Activated CD4-positive, alpha-beta memory T cell treated with anti-CD3 and anti-CD28 coated beads for 36 hours (primary cell): Measurements from ENCODE around the gene LRP5. TPM values are rescaled to one million over a fixed set of nuclear protein-coding genes. Genes with fewer than 3 reads are reported as not detected.
"Not testable (repeated sequence)": the region's sequence is repeated elsewhere in the genome, so short reads cannot be mapped to it uniquely, and the experiment has no call there.

Experiments
- CTCF ChIA-PET: fragments of 350-600 bp; sonication (Branson Sonifier 250); formaldehyde crosslinking; loops from one replicate; lab custom pipeline; 2021; ENCODE audit warnings: antibody characterized with exemption, inconsistent platforms; lab: Charles Lee
- POLR2A ChIA-PET: fragments of 350-600 bp; sonication (Branson Sonifier 250); formaldehyde crosslinking; loops from one replicate; lab custom pipeline; 2021; ENCODE audit warnings: antibody characterized with exemption; lab: Charles Lee
- DNase-seq: peaks from one replicate; pipeline ENCODE4 v3.0.0-alpha.2; 2020
- H3K27ac Mint-ChIP-seq: one replicate; pipeline ENCODE4 v1.8.0; 2021; ENCODE audit warnings: mixed read lengths
- H3K27me3 Mint-ChIP-seq: one replicate; pipeline ENCODE4 v1.8.0; 2021; ENCODE audit warnings: mixed read lengths
- H3K36me3 Mint-ChIP-seq: one replicate; pipeline ENCODE4 v1.8.0; 2021; ENCODE audit warnings: mixed read lengths
- H3K4me1 Mint-ChIP-seq: one replicate; pipeline ENCODE4 v1.8.0; 2021; ENCODE audit warnings: low read depth, mixed read lengths
- H3K4me3 Mint-ChIP-seq: one replicate; pipeline ENCODE4 v1.8.0; 2021; ENCODE audit warnings: mild to moderate bottlenecking, mixed read lengths
- H3K9me3 Mint-ChIP-seq: one replicate; pipeline ENCODE4 v1.8.0; 2021; ENCODE audit warnings: mixed read lengths
- intact Hi-C: fragments of 100-400 bp; cut with micrococcal nuclease; formaldehyde crosslinking; loops from one replicate; pipeline ENCODE4 v1.15.1; 2023
- total RNA-seq, 2 experiments: library from RNA; stranded (reverse); gene quantifications; one replicate each; pipeline ENCODE4 v1.2.3, GENCODE V29; 2021

LRP5 gene
- total RNA-seq, 2 experiments from 2014 or later: 6.1 to 7.6 TPM

DNA sequence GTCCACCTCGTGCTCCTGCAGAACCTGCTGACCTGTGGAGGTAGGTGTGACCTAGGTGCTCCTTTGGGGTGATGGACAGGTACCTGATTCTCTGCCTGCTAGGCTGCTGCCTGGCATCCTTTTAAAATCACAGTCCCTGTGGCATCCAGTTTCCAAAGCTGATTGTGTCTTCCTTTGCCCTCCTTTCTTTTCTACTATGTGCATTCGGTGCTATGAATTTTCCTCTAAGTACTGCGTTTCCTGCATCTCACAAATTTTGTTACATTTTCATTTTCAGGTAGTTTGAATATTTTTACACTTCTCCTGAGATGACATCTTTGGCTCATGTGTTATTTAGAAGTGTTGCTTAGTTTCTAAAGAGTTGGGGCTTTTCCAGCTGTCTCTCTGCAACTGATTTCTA, 117.3 kb downstream of the LRP5 start:
- Mint-ChIP-seq H3K4me1 (no peaks in the 10 kb centered on the region), H3K27ac (no peak overlapping the region), H3K27me3 (no peaks in the 10 kb centered on the region), H3K9me3 (peaks cover 19% of the 10 kb centered on the region), H3K36me3 (peaks cover 17% of the 10 kb centered on the region), H3K4me3 (no peak overlapping the region)
- CTCF ChIA-PET: no interaction called here
- DNase-seq: no peak
- POLR2A ChIA-PET: no interaction called here
- intact Hi-C loops: no loop called here

DNA sequence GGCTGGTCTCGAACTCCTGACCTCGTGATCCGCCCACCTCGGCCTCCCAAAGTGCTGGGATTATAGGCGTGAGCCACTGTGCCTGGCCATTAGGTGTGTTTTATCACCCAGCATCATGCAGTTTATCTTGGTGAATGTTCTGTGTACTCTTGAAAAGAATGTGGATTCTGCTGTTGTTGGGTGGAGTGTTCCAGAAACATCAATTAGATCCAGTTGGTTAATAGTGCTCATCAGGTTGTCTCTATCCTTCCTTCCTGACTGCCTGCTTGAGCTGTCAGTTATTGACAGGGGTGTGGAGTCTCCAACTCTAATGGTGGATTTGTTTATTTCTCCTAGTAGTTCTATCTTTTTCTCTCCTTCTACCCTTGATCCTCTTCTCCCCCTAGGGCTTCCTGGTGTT, 118.0 kb downstream of the LRP5 start:
- Mint-ChIP-seq H3K27me3 (no peaks in the 10 kb centered on the region), H3K4me1 (no peaks in the 10 kb centered on the region), H3K36me3 (peaks cover 17% of the 10 kb centered on the region), H3K9me3 (peaks cover 19% of the 10 kb centered on the region), H3K4me3 (no peak overlapping the region), H3K27ac (no peak overlapping the region)
- CTCF ChIA-PET: no interaction called here
- no peak for DNase-seq
- POLR2A ChIA-PET: no interaction called here
- intact Hi-C loops: no loop called here

DNA sequence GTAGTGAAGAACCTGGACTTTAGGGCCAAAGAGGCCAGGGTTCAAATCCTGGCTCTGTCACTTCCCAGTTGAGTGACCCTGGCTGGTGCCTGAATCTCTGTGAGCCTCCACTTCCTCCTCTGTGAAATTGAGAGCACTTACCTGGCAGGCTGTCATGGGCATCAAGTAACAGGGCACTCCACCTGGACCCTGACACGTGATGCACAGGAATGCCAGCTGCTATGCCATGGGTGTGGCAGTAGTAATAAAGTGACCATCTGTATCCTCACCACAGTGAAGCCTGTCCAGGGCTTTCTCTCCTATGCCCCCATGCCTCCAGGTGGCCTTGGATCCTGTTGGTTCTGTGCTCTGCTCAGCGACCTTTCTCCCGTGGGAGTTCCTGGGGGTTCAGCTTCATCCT, 118.4 kb downstream of the LRP5 start:
- Mint-ChIP-seq H3K9me3 (peaks cover 19% of the 10 kb centered on the region), H3K27ac (no peak overlapping the region), H3K4me3 (no peak overlapping the region), H3K4me1 (no peaks in the 10 kb centered on the region), H3K27me3 (no peaks in the 10 kb centered on the region), H3K36me3 (peaks cover 17% of the 10 kb centered on the region)
- ChIA-PET POLR2A (no interaction called here), CTCF (no interaction called here)
- intact Hi-C loops: no loop called here
- DNase-seq: no peak

DNA sequence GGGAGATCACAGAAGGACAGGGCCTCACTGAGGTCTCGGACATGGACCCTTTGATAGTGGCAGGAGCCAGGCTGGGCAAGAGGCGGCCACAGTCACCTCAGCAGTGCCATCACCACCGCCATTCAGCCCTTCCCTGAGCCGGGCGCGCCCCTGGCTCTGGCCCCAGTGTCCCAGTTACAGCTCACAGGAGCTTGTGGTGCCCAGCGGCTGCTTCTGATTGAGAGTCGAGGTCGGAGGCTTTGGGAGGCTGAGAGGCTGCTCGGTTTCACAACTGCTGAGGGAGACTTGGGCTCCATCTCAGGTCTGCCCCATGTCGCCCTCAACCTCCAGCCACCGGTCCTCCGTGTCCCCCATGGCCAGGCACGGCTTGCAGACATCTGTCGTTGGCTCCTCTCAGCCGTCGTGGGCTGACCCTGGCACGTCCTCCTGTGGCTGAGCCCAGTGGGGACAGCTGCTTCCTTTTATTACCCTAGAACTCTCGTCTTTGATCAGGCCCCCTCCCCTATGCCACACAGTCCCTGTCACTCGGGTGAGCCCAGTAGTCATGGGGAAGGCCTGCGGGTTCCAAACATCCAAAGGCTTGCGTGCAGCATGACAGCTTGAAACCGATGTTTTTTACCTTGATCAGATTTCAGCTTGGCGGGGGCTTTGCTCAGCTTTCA, 119.7 kb downstream of the LRP5 start:
- ChIA-PET CTCF (no interaction called here), POLR2A (no interaction called here)
- Mint-ChIP-seq H3K9me3 (peaks cover 19% of the 10 kb centered on the region), H3K27ac (no peak overlapping the region), H3K36me3 (peaks cover 17% of the 10 kb centered on the region), H3K27me3 (no peaks in the 10 kb centered on the region), H3K4me3 (no peak overlapping the region), H3K4me1 (no peaks in the 10 kb centered on the region)
- no peak for DNase-seq
- intact Hi-C loops: no loop called here

DNA sequence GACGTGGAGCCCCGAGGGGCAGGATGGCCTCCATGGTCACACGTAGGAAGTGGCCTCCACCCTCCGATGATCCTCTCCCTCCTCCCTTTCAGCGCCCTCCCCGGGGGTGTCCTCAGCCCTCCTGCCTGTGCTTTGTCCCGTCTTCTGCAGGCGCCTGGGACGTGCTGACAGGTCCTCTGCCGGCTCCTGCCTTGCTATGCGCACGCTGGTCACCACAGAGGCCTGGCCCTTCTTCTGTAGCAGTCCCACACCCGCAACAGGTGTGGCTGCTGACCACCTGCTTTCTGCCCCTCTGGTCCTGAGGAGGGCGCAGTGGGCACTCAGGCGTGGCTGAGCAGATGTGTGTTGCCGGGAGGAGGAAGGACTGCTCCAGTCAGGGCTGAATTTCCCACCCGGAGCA, 120.5 kb downstream of the LRP5 start:
- CTCF ChIA-PET: no interaction called here
- H3K36me3 Mint-ChIP-seq: peaks cover 17% of the 10 kb centered on the region
- POLR2A ChIA-PET: no interaction called here
- intact Hi-C loops: no loop called here
- H3K4me3 Mint-ChIP-seq: no peak overlapping the region
- H3K27ac Mint-ChIP-seq: no peak overlapping the region
- H3K9me3 Mint-ChIP-seq: peaks cover 19% of the 10 kb centered on the region
- H3K27me3 Mint-ChIP-seq: no peaks in the 10 kb centered on the region
- DNase-seq: no peak
- H3K4me1 Mint-ChIP-seq: peaks cover 4% of the 10 kb centered on the region

DNA sequence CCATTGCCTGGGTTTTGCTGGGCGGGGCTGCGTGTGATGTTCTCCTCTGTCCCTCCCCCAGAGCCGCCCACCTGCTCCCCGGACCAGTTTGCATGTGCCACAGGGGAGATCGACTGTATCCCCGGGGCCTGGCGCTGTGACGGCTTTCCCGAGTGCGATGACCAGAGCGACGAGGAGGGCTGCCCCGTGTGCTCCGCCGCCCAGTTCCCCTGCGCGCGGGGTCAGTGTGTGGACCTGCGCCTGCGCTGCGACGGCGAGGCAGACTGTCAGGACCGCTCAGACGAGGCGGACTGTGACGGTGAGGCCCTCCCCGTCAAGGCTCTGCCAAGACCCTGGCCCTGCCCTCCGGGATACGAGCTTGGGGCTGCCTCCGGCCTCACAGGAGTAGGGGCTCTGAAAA, 121.2 kb downstream of the LRP5 start:
- H3K4me1 Mint-ChIP-seq: peaks cover 4% of the 10 kb centered on the region
- intact Hi-C loops: no loop called here
- H3K27ac Mint-ChIP-seq: no peak overlapping the region
- no peak overlapping the region for H3K4me3 Mint-ChIP-seq
- ChIA-PET CTCF (interaction anchor here (0.6 kb wide), 1 partner anchor 176 kb away, joined by 3 read pairs; no protein-coding TSS in a partner anchor), POLR2A (no interaction called here)
- H3K36me3 Mint-ChIP-seq: peaks cover 17% of the 10 kb centered on the region
- H3K9me3 Mint-ChIP-seq: peaks cover 19% of the 10 kb centered on the region
- H3K27me3 Mint-ChIP-seq: no peaks in the 10 kb centered on the region
- no peak for DNase-seq

DNA sequence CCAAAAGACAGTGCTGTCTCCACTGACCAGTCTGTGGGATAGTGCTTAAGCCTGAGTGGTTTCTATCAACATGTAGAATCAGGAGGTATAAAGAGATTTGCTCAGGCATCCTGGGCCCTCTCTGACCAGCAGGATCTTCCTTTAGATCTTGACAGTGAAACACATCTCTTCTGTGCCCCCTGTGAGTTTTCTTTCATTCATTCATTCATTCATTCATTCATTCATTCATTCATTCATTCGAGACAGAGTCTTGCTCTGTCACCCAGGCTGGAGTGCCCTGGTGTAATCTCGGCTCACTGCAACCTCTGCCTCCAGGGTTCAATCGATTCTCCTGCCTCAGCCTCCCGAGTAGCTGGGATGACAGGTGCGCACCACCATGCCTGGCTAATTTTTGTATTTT, 121.8 kb downstream of the LRP5 start:
- H3K4me3 Mint-ChIP-seq, intact Hi-C loops, DNase-seq, H3K4me1 Mint-ChIP-seq, H3K27ac Mint-ChIP-seq, POLR2A ChIA-PET, H3K27me3 Mint-ChIP-seq: not testable (repeated sequence)
- H3K36me3 Mint-ChIP-seq: peaks cover 15% of the 10 kb centered on the region
- CTCF ChIA-PET: interaction anchor here (0.6 kb wide), 1 partner anchor 177 kb away, joined by 3 read pairs; no protein-coding TSS in a partner anchor
- peaks cover 16% of the 10 kb centered on the region for H3K9me3 Mint-ChIP-seq

DNA sequence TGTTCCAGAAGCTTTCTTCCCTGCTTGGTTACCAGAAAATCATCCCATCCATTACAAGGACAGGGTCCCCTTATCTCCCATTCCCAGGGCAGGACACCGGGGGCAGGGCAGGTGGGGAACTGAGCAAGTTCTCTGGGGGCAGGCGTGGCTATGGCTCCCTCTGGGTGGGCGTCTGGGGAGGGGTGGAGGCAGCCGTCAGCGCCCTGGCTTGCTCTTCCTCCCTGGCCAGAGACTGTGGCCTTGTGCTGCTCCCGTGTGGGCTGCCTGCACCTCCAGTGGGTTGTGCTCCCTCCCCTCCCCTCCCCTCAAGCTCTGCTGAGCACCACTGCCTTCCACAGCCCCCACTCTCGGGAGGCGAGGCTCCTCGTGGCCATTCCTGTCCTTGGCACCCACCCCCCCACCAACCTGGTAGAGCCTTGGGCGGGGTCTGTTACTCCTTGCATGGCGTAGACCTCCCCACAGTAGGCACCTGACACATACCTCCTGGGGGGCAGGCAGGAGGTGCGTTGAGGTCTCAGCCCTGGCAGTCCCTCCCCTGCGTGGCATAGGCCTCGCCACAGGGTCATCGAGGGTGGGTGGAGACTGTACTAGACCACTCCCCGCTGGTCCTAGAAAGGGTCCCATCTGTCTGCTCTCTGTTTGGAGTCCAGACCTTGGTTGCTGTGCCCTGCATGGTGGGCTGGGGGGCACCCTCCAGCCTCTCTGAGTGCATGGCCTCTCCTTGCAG, 123.9 kb downstream of the LRP5 start:
- no peaks in the 10 kb centered on the region for H3K36me3 Mint-ChIP-seq
- ChIA-PET CTCF (no interaction called here), POLR2A (no interaction called here)
- no peak overlapping the region for H3K4me3 Mint-ChIP-seq
- intact Hi-C loops: no loop called here
- no peak overlapping the region for H3K27ac Mint-ChIP-seq
- no peaks in the 10 kb centered on the region for H3K9me3 Mint-ChIP-seq
- DNase-seq: no peak
- H3K4me1 Mint-ChIP-seq: peaks cover 4% of the 10 kb centered on the region
- H3K27me3 Mint-ChIP-seq: no peaks in the 10 kb centered on the region

DNA sequence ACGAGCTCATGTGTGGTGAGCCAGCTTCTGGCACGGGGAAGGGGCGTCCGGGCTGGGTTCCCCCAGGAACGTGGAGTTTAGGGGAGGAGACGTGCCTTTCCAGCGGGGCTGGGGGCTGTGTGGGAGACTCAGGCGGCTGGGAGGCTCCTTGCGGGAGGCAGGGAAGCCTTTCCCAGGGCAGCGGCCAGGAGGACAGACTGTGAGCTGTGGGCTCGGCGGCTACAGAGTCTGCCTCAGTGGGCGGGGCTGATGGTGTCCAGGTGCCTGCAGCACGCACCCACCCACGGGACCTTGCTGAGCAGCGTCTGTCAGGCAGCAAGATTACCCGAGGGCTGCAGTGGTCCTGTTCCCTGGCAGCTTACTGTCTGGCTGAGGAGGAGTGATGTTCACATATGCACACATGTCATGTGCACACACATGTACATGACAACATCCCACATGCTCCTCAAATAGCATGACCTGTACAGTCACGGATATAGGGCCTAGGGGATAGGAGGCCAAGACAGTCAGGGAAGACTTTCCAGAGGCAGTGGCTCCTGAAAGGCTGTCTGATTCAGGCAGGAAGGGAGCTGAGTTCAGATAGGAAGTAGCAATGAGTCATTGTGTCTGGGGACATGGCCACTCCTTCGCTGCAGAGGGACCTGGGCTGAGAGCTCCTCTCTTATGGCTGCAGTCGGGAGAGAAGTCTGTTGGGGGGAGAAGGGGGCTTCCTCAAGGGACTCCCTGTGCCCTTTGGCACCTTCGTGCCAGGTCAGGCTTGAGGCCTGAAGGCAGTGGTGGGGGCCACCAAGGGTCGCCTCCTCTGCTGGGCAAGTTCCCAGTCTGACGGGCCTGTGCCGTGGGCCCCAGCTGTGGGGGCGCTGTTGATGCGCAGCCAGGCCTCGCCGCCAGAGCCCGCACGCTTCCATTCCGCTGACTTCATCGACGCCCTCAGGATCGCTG, 124.9 kb downstream of the LRP5 start:
- no peak for DNase-seq
- Mint-ChIP-seq H3K4me3 (no peak overlapping the region), H3K27me3 (no peaks in the 10 kb centered on the region), H3K9me3 (no peaks in the 10 kb centered on the region), H3K27ac (no peak overlapping the region), H3K36me3 (no peaks in the 10 kb centered on the region), H3K4me1 (peaks cover 4% of the 10 kb centered on the region)
- CTCF ChIA-PET: interaction anchor here (0.6 to 0.7 kb wide), 2 partner anchors 11 to 118 kb away, joined by 3 read pairs; no protein-coding TSS in a partner anchor
- POLR2A ChIA-PET: no interaction called here
- intact Hi-C loops: no loop called here

DNA sequence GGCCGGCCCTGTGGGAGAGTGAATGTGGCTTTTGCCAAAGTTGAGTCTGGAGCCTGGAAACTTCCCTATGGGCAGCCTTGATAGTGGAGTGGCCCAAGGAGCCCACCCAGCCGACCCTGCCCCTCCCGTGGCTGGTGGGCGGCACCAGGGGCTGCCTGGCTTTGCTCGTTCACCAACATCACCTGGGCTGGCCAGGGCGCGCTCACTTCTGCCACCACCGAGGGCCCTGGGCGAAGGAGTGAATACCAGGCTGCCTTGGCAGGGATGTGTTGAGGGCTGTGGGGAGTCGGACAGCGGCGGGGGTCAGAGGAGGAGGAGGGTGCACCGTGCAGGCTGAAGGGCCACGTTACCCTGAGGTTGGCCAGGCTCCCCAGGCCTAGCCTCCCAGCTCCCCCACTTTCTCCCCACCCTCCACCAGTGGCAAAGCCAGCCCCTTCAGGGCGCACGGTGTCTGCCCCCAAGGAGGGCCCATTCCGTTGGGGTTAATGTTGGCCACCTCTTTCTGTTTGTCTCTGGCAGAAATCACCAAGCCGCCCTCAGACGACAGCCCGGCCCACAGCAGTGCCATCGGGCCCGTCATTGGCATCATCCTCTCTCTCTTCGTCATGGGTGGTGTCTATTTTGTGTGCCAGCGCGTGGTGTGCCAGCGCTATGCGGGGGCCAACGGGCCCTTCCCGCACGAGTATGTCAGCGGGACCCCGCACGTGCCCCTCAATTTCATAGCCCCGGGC, 125.7 kb downstream of the LRP5 start:
- no peak overlapping the region for H3K4me3 Mint-ChIP-seq
- intact Hi-C loops: no loop called here
- H3K4me1 Mint-ChIP-seq: peaks cover 4% of the 10 kb centered on the region
- H3K36me3 Mint-ChIP-seq: no peaks in the 10 kb centered on the region
- H3K27me3 Mint-ChIP-seq: no peaks in the 10 kb centered on the region
- ChIA-PET POLR2A (no interaction called here), CTCF (no interaction called here)
- DNase-seq: no peak
- no peaks in the 10 kb centered on the region for H3K9me3 Mint-ChIP-seq
- H3K27ac Mint-ChIP-seq: no peak overlapping the region

DNA sequence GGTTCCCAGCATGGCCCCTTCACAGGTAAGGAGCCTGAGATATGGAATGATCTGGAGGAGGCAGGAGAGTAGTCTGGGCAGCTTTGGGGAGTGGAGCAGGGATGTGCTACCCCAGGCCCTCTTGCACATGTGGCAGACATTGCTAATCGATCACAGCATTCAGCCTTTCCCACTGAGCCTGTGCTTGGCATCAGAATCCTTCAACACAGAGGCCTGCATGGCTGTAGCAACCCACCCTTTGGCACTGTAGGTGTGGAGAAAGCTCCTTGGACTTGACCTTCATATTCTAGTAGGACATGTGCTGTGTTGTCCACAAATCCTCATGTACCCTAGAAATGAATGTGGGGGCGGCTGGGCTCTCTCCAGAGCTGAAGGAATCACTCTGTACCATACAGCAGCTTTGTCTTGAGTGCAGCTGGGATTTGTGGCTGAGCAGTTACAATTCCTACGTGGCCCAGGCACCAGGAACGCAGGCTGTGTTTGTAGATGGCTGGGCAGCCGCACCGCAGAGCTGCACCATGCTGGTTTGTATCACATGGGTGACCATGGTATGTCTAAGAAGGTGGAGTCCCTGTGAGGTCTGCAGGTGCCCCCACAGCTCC, 126.4 kb downstream of the LRP5 start:
- DNase-seq: no peak
- Mint-ChIP-seq H3K4me3 (no peak overlapping the region), H3K27ac (no peak overlapping the region), H3K36me3 (no peaks in the 10 kb centered on the region), H3K9me3 (no peaks in the 10 kb centered on the region), H3K4me1 (peaks cover 4% of the 10 kb centered on the region), H3K27me3 (no peaks in the 10 kb centered on the region)
- CTCF ChIA-PET: no interaction called here
- POLR2A ChIA-PET: no interaction called here
- intact Hi-C loops: no loop called here
